8988T (cell line): ENCODE results near the gene RALGAPB.
"Not testable (repeated sequence)": the region's sequence is repeated elsewhere in the genome, so short reads cannot be mapped to it uniquely, and the experiment has no call there.

Source experiments
- DNase-seq: peaks from one replicate; pipeline ENCODE4 v3.0.0; 2011

Gene RALGAPB

DNA sequence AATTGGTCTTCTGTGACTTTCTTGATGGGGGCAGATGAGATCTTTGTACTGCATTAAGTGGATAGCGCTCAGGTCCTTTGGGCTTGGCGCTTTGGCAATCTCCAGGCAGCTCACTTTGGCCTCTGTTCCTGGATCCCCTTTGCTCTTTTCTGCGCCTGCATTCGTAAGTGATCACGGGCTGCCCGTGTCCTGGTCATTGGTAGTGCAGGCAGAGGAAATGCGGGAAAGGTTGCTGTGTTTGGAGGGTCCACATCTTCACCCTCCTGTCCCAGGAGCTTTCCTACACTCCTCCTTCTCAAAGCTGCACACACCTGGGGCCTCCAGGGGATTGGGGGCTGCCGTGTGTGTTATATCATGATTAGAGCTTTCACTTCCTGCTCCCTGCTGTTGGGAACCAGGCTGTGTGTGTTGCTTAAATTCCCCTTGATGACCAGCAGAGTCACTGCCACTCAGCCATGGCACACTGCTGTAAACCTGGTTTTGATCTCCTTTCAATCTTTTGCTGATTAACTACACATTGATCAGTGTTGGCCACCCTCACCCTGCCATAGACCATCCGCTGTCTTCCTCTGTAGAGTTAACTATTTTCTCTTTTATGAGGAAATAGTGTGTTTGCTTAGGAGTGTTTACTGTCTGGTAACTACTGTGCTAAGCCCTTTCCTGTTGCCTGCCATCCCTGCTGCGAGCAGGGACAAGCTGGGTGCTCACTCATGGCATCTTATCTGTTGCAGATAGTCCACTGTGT lies 24.5 kb upstream of the RALGAPB start:
- no peak for DNase-seq

DNA sequence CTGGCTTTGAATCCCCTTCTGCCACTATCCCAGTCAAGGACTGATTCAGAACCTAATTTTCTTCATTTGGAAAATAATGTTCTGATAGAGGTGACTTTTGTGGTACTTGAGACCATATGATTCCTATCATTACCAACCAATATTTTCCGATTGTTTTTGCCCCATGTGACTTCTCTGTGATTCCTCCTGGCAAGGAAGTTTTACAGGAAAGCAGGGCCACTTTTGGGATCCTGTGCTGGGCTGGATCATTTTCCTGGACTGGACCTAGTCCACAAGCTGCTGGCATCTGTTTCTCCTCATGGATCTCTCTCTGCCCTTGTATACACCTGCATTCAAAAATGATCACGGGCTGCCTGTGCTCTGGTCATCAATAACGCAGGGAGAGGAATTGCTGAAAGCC lies 23.6 kb upstream of the RALGAPB start:
- no peak for DNase-seq

DNA sequence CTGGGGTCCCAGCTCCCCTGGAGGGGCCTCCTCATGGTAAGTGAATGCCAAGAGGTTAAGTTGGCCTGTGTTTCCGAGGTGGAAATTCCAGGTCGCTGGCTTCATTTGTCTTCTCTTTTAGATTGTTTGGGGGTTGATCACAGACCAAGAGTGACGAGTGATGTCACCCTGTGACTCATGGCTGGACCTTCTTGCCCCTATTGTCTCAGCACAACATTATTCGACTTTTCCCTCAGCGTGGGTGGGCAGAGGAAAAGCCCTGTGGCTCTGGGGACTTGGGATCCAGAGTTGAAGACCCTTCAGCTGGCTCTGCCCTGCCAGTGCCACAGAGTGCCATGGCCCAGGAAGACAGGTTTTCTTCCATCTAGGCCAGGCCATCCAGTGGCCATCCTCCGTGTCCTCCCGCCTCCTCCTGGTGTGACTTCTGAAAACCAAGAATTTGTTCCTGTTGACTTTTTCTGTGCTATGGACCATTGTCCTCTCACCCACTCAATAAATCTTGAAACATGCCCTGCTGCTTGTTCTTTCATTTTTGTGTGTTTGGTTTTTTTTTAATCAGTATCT lies 22.1 kb upstream of the RALGAPB start:
- DNase-seq: no peak

DNA sequence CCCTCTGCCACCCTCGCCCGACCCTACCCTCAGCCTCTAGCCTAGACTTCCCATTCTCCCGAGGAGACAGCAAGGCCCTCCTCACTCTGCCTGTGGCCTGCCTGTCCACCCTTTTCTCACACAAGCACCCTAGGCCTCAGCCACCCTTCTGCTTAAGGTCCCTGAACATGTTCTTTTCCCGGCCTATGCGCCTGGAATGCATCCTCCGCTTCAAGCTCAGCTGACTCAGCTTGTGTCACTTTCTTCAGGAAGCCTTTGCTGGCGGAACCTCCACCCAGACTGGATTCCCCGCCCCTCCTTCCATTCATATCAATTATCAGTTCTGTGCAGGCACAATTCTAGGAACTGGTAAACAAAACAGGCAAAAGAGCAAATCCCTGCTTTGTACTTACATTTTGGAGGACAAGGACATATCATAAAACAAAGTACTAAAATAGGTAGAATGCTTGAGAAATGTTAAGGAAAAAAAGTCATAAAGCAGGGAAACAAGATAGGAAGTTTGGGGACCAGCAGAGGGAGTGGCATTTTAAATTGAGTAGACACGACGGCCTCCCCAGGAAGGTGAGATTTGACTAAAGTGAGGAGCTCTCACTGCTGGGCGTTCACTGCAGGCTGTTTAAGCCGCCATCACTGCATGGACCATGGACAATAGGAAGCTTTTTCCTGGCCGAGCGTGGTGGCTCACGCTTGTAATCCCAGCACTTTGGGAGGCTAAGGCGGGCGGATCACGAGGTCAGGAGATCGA lies 19.6 kb upstream of the RALGAPB start:
- peak; percentile 53 for DNase-seq

DNA sequence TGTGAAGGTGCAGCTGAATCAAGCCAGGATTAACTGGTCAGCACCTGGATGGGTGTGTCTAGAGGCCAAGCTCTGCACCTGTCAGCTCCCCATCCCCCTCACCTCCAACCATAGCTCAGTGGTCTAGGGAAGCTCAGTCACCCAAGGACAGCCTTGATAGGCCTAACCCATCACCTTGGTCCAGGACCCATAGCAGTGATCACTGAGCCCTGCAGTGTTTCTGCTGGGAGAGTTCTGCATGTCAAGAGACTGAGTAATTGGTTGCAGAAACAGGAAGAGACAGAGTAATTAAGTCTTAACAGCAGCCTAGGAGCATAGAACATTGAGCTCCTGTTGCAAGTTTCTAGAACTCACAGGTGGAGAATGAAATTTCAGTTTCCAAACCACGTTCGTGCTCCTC lies 18.7 kb upstream of the RALGAPB start:
- DNase-seq: no peak

DNA sequence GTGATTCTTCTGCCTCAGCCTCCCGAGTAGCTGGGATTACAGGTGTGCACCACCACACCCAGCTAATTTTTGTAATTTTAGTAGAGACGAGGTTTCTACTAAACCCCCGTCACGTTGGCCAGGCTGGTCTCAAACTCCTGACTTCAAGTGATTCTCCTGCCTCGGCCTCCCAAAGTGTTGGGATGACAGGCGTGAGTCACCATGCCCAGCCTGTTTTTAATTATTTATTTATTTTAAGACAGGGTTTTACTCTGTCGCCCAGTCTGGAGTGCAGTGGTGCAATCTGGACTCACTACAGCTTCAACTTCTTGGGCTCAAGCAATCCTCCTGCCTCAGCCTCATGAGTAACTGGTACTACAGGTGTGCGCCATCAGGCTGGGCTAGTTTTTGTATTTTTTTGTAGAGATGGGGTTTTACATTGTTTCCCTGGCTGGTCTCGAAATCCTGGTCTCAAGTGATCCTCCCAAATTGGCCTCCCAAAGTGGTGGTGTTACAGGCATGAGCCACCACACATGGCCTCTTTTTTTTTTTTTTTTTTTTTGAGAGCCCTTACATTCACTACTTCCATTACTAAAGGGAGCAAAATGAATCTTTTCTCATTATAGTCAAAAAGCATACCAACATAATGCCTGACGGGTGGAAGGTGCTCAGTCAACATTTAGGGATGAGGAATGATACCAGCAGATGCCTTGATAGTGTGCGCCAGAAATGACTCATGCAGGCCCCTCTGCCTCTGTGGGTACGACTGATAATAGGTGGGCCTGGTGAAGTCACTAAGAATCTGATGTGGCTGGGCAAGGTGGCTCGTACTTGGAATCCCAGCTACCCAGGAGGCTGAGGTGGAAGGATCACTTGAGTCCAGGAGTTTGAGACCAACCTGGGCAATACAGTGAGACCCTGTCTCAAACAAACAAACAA lies 17.8 kb upstream of the RALGAPB start:
- DNase-seq: no peak

DNA sequence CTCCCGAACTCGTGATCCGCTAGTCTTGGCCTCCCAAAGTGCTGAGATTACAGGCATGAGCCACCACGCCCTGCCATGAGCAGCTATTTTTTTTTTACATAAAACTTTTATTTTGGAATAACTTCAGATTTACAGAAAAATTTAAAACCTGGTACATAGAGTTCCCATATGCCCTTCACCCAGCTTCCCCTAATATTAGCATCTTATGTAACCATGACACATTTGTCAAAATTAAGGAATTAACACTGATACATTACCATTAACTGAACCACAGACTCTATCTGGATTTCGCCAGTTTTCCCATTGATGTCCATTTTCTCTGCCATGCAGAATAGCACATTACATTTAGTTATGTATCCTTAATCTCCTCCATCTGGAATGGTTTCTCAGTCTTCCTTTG lies 14.3 kb upstream of the RALGAPB start:
- DNase-seq: no peak

DNA sequence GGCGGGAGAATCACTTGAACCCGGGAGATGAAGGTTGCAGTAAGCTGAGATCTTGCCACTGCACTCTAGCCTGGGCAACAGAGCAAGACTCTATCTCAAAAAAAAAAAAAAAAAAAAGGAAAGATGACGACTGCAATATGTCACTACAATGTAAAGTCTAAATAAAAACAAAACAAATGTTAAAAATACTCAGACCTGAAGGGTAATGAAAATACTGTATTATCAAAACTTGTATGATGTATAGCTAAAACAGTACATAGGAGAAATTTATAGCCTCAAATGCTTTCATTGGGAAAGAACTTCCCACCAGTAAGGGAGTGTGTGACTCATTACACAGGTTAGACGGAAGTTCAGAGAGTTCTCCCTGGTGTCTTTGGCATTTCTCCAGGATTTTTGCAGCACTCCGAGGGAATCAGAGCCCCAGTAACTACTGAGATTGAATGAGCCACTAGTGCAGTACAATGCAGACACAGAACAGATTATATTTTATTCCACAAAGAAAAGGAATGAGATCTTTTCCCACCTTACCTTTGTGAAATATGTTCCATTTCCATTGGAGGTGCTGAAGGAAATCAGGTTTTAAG lies 12.5 kb upstream of the RALGAPB start:
- no peak for DNase-seq

DNA sequence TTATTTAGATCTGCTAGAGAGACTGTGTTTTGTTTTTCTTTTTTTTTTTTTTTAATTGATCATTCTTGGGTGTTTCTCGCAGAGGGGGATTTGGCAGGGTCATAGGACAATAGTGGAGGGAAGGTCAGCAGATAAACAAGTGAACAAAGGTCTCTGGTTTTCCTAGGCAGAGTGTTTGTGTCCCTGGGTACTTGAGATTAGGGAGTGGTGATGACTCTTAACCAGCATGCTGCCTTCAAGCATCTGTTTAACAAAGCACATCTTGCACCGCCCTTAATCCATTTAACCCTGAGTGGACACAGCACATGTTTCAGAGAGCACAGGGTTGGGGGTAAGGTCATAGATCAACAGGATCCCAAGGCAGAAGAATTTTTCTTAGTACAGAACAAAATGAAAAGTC lies 12.0 kb upstream of the RALGAPB start:
- not testable (repeated sequence) for DNase-seq

DNA sequence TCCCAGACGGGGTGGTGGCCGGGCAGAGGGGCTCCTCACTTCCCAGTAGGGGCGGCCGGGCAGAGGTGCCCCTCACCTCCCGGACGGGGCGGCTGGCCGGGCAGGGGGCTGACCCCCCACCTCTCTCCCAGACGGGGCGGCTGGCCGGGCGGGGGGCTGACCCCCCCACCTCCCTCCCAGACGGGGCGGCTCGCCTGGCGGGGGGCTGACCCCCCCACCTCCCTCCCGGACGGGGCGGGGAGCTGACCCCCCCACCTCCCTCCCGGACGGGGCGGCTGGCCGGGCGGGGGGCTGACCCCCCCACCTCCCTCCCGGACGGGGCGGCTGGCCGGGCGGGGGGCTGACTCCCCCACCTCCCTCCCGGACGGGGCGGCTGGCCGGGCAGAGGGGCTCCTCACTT lies 11.5 kb upstream of the RALGAPB start:
- not testable (repeated sequence) for DNase-seq

DNA sequence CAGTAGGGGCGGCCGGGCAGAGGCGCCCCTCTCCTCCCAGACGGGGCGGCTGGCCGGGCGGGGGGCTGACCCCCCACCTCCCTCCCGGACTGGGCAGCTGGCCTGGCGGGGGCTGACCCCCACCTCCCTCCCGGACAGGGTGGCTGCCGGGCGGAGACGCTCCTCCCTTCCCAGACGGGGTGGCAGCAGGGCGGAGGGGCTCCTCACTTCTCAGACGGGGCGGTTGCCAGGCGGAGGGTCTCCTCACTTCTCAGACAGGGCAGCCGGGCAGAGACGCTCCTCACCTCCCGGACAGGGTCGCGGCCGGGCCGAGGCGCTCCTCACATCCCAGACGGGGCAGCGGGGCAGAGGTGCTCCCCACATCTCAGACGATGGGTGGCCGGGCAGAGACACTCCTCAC lies 11.1 kb upstream of the RALGAPB start:
- not testable (repeated sequence) for DNase-seq

DNA sequence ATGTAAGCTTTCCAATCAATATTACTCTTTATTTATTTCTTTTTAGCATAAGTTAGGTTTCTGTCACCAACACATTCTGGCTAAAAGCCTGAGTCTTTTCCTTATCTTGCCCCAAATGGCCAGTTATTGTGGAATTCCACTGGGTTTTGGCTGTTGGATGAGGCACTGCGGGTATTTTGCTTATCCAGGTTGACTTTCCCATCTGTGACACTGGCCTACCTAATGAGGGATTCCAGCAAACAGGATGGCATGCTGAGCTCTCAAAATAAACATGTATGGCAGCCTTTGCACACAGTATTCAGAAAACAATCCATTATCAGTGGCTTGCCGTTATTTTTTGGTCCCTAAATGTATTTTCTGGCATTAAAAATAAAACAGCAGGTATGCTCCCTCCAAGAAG lies 6.5 kb upstream of the RALGAPB start:
- no peak for DNase-seq

DNA sequence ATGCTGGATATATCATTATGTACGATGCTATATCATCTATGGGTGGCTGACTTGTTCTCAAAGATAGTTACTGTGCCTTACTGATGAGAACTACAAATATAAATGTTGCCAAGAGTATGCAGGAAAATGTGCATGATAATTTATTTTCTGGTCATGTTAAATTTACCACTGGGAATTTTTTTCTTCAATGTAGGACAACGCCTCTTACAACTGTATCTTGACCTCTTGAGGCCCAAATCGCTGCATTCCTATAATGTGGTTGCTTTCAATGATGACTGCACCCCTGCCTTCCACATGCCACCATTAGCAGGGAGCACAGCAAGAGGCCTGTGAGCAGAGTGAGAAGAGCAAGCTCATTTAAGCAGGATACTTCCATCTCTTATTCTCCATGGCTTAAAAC lies 5.7 kb upstream of the RALGAPB start:
- no peak for DNase-seq

DNA sequence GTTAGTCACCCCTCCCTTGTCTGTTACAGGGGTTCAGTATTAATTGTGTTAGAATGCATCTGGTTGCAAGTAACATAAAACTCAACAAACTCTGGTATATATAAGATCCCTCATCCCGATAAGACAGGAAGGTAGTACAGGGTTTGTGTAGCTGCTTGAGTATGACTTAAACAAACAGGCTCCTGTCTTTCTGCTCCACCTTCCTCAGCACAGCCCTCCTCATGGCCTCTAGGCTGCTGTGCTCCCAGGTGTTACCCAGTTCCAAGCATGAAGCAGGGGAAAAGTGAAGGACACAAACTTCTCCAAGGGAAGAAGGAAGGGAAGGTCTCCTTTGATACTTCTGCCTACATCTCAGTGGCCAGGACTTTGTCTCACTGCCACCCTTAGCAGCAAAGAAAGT lies 1.4 kb upstream of the RALGAPB start:
- no peak for DNase-seq

DNA sequence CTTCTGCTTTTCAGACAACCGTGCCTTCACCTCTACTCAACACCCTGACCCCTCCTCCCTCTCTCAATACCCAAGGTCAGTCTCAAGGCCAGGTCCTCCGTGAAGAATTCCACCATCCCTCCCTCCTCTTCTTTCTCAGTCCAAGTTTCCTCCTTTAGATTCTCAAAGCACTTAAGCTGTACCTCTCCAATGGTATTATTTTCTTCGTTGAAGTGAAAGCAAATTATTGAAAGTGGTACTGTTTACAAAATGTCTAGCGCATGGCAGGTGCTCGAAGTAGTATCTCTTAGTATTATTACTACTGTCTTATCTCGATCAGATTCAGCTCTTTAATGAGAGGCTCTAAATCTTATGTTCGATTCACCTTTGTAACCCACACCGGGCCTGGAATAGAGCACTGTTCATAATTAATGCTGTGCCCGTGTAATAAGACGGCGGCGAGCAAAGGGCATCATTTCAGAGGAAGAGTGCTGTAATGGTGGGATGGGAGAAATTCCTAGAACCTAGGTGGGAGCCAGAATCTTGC lies 593 bp upstream of the RALGAPB start:
- no peak for DNase-seq

DNA sequence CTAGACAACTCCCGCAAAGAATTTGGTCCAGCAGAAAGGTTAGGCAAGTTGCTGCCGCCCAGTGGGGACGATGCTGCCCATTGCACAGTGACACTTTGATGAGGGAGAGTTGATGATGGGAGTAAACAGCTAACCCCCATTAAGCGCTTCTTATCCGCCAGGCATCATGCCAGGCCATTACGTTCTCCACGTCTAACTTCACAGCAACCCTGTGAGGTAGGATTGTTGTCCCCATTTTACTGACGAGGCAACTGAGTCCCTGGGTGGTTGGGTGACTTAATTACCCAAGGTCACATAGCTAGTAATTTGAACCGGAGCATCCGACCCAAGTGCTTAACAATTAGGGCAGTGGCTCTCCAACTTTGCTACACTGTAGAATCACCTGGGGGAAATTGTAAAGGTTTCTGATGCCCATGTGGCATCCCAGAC lies 738 bp downstream of the RALGAPB start:
- peak; percentile 20 for DNase-seq

DNA sequence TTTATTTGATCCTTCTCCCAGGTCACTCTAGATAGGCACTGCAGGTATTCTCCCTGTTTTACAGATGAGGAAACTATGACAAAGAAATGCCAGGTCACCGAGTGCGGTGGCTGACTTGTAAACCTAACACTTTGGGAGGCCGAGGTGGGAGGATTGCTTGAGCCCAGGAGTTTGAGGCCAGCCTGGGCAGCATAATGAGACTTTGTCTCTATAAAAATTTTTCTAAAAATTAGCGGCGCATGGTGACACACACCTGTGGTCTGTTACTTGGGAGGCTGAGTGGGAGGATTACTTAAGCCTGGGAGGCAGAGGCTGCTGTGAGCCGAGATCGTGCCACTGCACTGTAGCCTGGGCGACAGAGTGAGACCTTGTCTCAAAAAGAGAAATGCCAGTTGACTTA lies 5.1 kb downstream of the RALGAPB start:
- DNase-seq: no peak

DNA sequence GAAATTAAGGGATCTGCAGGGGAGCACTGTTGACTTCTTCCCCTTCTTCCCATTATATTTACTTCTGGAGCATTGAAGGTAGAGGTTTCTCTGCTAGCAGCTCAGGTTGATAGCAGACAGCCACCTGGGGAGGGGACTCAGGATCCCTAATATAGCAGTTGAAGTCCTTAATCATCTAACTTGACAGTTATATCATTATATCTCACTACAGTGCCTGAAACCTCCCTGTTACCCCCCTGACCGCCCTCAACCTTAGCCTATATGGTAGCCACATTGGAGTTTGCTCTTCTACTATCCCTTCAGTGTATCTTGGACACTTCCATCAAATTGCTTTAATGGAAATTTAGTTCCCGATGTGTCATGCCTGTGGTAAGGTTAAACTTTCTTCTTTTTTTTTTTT lies 7.0 kb downstream of the RALGAPB start:
- no peak for DNase-seq

DNA sequence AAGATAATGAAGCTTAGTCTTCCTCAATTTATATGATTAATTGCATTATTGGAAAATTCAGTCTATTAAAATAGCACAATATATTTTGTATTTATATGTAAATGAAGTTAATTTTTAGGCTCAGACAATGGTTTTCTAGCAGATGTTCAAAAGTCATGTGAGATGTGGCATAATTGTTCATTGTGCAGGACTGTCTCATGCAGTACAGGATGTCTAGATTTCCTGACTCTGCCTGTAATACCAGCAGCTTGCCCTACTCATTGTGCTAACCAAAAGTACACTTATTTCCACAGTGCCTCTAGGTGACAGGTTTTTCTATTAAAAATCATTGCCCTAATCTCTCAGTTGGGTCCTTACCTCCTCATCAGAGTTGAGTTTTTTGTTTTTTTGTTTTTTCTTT lies 12.4 kb downstream of the RALGAPB start:
- DNase-seq: no peak

DNA sequence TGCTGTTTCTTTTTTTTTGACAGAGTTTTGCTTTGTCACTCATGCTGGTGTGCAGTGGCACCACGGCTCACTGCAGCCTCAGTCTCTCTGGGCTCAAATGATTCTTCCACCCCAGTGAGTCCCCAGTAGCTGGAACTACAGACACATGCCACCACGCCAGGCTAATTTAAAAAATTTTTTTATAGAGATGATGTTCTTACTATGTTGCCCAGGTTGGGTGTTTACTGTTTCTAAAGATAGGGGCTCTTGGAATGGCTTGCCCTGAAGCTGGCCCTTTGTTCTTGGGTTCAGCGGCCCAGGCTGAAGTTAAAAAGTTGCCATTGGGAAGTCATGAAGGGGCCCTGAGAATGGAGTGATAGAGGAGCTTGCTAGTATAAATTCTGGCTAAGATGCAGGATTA lies 16.5 kb downstream of the RALGAPB start:
- no peak for DNase-seq

DNA sequence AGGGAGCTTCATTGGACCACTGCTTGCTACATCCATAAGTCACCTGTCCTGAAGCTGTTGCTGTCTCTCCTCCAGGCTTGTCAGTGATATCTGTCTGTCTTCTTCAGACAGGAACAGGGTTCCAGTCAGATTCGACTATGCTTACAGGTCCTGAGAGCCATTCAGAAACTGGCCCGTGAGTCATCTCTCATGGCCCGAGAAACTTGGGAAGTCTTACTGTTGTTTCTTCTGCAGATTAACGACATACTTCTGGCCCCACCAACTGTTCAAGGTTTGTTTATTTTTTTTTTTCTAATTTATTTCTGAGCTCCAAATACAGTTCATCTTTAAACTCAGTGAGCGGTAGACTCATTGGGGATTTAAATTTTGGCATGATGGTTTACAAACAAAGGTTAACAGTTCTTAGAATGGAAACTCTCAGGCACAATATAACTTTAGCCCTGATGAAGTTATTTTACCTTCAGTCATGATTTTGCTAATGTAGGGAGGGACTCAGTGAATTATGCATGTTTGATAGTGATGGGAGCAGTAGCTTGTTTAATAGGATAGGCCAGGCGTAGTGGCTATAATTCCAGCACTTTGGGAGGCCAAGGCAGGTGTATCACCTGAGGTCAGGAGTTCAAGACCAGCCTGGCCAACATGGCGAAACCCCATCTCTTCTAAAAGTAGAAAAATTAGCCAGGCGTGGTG lies 24.7 kb downstream of the RALGAPB start:
- no peak for DNase-seq

DNA sequence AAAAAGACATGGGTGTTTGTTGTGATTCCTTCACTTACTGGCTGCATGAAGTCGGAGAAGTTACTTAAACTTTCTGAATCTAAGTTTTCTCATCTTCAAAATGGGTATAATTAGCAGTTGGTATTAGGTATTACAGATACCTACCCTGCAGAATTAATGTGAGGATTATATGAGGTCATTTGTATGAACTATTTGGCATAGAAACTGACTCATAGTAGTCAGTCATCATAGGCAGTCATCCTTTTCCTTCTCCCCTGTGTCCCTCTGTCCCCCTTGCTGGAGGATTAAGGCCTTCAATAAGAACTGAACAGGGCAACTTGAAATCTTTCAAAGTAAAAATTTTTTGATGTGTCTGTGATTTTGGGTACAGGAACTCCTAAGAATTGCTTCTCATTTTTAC lies 26.3 kb downstream of the RALGAPB start:
- DNase-seq: no peak
